LoVo (cell line): ENCODE data around the gene TMEM145.
A peak's percentile ranks its signal among the peaks of the same experiment; 100 is the strongest.

ENCODE experiments used
- DNase-seq: peaks from one replicate; pipeline ENCODE4 v3.0.0-alpha.2; 2016; ENCODE audit warnings: low spot score

Gene TMEM145

DNA sequence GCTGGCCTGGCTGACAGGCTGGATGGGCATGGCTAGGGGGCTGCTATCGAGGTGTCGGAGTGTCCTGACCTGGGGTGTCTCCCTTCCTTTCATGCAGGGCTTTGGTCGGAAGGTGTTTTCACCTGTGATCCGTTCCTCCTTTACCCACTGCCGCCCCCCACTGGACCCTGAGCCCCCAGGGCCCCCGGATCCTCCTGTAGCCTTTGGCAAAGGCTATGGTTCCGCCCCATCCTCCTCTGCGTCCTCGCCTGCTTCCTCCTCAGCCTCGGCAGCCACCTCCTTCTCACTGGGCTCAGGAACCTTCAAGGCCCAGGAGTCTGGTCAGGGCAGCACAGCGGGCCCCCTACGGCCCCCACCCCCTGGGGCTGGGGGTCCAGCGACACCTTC lies 23.0 kb upstream of the TMEM145 start:
- no peak for DNase-seq

DNA sequence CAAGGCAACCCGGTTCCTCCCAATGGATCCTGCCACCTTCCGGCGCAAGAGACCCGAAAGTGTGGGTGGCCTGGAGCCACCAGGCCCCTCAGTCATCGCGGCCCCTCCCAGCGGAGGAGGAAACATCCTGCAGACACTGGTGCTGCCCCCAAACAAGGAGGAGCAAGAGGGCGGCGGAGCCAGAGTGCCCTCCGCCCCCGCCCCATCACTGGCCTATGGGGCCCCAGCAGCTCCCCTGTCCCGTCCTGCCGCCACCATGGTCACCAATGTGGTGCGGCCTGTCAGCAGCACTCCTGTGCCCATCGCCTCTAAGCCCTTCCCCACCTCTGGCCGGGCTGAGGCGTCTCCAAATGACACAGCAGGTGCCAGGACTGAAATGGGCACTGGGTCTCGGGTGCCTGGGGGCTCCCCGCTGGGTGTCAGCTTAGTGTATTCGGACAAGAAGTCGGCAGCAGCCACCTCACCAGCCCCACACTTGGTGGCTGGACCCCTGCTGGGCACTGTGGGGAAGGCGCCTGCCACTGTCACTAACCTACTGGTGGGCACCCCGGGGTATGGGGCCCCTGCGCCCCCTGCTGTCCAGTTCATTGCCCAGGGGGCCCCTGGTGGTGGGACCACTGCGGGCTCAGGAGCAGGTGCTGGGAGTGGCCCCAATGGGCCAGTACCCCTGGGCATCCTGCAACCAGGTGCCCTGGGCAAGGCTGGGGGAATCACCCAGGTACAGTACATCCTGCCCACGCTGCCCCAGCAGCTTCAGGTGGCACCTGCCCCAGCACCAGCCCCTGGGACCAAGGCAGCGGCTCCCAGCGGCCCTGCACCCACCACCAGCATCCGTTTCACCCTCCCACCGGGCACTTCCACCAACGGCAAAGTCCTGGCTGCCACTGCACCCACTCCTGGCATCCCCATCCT lies 22.3 kb upstream of the TMEM145 start:
- DNase-seq, result no peak

DNA sequence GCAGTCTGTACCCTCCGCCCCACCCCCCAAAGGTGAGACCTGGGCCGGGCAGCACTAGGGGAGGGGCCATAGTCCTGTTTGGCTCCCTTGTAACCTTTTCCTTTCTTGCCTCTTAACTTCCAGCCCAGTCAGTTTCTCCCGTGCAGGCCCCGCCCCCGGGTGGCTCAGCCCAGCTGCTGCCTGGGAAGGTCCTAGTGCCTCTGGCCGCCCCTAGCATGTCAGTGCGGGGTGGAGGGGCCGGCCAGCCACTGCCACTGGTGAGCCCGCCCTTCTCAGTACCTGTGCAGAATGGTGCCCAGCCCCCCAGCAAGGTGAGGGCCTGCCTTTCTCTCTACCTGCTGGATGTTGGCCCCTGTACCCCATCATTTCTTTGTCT lies 21.7 kb upstream of the TMEM145 start:
- DNase-seq, result no peak

DNA sequence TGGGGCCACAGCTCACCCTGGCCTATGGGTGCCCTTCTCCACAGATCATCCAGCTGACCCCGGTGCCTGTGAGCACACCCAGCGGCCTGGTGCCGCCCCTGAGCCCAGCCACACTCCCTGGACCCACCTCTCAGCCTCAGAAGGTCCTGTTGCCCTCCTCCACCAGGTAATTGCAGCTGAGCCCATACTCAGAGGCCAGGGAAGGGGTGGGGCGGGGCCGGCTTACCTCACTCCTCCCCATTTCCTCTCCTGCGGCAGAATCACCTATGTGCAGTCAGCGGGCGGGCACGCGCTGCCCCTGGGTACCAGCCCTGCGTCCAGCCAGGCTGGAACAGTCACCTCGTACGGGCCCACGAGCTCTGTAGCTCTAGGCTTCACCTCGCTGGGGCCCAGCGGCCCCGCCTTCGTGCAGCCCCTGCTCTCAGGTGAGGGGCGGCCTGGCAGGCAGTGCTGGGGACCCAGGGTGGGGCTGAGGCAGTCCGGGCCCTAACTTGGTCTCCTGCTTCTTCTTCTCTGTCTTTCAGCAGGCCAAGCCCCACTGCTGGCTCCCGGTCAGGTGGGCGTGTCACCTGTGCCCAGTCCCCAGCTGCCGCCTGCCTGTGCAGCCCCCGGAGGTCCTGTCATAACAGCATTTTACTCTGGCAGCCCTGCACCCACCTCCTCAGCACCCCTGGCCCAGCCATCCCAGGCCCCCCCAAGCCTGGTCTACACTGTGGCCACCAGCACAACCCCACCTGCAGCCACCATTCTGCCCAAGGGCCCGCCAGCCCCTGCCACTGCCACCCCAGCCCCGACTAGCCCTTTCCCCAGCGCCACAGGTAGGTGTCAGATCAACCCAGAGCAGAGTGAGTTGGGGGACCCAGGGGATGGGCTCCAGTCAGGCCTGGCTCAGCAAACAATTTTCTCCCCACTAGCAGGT lies 20.8 kb upstream of the TMEM145 start:
- no peak for DNase-seq

DNA sequence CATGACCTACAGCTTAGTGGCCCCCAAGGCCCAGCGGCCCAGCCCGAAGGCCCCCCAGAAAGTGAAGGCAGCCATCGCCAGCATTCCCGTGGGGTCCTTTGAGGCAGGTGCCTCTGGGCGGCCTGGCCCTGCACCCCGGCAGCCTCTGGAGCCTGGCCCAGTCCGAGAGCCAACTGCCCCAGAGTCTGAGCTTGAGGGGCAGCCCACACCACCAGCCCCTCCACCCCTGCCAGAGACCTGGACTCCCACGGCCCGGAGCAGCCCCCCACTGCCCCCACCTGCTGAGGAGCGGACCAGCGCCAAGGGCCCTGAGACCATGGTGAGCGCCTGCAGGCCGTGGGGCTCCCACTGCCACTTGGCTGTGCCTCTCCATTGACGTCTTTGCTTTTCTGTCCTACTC lies 20.1 kb upstream of the TMEM145 start:
- no peak for DNase-seq

DNA sequence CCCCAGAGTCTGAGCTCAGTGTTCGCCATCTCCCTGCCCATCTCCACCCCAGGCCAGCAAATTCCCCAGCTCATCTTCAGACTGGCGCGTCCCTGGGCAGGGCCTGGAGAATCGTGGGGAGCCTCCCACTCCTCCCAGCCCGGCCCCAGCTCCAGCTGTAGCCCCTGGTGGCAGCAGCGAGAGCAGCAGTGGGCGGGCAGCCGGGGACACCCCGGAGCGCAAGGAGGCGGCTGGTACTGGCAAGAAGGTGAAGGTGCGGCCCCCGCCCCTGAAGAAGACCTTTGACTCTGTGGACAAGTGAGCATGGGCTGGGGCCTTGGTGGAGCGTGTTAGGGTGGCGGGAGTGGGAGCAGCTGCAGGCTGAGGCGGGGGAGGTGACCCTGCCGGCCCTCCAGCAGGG lies 19.6 kb upstream of the TMEM145 start:
- no peak for DNase-seq

DNA sequence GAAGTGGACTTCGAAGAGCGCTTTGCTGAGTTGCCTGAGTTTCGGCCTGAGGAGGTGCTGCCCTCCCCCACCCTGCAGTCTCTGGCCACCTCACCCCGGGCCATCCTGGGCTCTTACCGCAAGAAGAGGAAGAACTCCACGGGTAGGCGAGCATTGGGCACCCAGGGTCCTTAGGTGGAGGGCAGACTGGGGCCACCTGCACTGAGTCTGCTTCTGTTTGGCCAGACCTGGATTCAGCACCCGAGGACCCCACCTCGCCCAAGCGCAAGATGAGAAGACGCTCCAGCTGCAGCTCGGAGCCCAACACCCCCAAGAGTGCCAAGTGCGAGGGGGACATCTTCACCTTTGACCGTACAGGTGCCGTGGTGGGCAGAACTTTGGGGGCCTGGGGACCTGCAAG lies 19.2 kb upstream of the TMEM145 start:
- no peak for DNase-seq

DNA sequence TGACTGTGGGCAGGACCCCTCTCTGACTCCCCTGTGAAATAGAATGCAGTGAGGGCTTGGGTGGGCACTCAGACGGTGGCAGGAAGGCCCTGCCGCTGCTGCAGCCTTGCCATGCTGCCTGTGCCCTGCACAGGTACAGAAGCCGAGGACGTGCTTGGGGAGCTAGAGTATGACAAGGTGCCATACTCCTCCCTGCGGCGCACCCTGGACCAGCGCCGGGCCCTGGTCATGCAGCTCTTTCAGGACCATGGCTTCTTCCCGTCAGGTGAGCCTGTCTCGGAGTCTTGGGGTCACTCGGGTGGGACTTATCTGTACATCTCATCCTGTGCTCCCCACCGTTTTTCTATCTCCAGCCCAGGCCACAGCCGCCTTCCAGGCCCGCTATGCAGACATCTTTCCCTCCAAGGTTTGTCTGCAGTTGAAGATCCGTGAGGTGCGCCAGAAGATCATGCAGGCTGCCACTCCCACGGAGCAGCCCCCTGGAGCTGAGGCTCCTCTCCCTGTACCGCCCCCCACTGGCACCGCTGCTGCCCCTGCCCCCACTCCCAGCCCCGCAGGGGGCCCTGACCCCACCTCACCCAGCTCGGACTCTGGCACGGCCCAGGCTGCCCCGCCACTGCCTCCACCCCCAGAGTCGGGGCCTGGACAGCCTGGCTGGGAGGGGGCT lies 18.5 kb upstream of the TMEM145 start:
- DNase-seq, result no peak

DNA sequence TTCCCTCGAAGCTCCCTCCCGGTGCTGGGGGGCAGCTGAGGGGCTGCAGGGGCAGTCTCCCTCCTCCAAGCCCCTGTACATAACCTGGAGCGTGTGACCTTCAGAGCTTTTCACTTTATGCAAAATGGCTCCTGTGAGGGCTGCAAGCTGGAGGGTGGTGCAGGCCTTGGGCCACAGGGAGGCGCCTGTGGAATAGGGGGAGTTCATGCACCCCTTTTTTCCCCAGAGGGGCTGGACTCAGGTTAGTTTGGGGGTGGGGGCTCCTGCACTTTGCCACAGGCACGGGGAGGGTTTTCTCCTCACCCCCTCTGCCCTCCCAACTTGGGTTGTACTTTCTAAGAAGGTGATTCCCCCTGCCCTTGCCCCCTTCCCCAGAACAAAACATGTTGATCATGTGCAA lies 17.8 kb upstream of the TMEM145 start:
- DNase-seq, result no peak

DNA sequence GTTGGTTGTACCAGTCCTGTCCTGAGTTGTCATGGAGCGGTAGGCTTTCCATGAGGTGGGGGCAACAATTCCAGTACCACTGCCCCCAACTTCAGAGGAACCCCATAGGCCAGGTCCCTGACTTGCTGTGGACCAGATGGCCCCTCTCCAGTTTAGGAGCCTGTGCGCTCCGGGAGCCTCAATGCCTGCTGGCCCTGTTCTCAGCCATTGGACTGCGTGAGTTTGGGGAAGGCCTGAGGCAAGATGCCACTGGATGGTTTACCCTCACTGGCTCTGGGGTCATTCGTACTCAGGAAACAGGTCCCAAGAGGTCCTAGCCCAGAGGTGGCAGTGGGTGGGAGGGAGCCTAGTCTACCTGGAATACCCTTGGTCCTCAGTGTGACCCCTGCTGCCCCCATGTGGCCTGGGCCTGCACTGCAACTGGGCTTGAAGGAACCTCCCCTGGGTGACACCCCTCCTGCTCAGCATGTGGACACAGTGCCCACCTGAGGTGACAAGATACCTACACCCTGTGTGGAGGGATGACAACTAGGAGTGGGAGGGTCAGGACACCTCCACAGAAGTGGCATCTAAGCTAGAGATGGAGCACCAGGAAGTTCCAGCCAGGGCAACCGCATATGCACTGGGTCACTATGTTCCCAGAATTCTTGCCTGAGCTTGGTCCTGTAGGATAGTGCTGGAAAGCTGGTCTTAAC lies 17.1 kb upstream of the TMEM145 start:
- DNase-seq, result peak; percentile 70

DNA sequence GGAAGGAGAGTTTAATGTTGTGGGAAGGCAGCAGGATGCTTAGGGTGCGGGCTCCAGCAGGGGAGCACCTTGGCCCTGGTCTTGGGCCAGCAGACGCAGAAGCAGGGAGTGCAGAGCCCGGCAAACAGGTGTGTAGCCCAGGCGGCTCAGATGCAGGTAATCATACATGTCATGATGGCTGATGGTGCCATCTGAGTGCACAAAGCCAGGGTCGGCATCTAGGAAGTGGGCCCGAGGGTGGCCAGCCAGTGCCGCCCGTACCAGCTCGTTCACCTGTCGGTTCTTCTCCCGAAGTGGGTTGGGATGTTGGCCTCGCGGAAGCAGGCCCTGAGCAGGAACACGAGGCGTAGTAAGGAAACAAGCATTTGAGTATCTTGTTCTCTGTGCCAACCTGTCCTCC lies 16.1 kb upstream of the TMEM145 start:
- no peak for DNase-seq

DNA sequence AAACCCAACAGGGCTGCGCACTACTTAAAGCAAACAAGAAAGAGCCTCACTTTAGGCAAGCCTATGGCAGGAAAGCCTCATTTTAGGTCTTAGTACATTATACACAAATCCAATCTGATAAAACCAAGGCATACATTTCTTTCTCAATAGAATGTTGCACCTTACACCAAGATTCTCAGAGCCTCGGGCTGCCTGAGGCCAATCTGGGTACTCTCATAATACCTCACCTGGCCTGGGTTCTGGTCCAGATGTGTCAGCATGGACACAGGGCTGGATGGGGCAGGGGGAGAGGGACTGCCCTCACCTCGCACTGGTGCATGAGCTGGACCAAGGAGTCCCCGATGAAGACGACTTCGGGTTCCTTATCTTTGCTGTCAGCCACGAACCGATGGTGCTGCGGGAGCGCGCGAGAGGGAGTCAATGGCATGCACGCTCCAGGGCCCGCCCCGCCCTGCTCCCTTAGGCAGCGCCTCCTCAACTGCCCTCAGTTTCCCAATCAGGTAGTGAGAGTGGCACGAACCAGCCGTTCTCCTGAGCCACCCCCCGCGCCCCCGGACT lies 11.4 kb upstream of the TMEM145 start, which contains the start of gene PRR19:
TSS of gene PRR19 (plus strand) at position 487 of the 558 bp plus-strand sequence. CDS start 7,453 bp downstream, outside the sequence.
- DNase-seq, result no peak

DNA sequence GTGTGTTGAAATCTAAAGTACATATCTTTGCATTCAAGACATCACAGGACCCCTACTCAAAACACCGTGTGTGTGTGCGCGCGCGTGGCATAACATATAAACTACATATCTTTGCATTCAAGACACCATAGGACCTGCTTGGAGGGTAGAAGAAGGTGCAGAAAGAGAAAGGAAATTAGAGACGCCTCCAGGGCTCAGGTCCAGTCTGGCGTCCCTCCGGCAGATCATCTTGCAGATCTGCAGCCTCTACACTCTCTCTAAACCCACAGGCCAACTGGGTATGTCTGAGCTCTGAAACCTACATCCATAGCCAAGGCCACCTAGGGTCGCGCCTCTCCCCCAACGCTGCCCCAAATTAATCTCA lies 10.0 kb upstream of the TMEM145 start:
- DNase-seq, result no peak

DNA sequence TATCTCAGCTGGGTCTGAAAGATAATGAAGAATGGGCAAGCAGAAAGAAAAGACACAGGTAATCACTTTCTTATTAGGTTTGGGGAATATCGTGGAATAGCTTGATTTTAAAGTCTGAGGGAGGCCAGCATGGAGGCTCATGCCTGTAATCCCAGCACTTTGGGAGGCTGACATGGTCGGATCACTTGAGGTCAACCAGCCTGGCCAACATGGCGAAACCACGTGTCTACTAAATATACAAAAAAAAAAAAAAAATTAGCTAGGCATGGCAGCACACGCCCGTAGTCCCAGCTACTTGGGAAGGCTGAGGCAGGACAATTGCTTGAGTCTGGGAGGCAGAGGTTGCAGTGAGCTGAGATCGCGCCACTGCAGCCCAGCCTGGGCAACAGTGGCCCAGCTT lies 9.2 kb upstream of the TMEM145 start:
- no peak for DNase-seq

DNA sequence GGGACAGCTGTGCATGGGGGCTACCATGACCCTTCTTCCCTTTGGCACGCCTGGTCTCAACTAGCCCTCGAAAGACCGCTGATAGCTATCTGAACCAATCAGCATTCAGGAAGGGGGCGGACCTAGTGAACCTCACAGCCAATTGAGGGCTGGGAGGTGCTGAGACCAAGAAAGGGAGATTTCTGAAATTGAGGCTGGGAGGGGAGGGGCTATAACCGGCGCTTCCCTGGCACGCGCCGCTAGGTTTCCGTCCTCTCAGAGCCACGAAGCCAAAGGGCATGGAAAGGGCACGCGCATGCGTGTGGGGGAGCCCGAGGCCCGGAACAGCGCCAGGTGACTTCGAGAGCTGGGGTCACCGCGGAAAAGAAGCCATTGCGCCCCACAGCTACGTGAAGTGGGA lies 6.5 kb upstream of the TMEM145 start:
- DNase-seq, result no peak

DNA sequence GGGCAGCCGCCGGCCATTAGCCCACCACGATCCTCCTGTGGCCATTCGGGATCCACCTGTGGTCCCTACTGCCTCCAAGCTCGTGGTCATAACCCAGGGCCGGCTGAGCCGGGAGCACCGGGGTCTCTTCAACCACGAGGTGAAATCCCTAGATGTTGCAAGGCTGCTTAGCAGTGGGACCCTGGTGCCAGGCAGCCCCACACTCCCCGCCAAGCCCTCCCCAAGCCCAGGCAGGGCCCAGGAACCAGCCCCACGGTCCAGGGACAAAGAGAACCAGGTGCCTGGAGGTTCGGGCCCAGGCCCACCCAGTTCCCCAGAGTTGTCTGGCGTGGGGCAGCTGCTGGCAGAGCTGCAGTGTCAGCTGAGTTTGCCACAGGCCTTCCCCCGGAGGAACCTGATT lies 3.4 kb upstream of the TMEM145 start:
- DNase-seq, result no peak

DNA sequence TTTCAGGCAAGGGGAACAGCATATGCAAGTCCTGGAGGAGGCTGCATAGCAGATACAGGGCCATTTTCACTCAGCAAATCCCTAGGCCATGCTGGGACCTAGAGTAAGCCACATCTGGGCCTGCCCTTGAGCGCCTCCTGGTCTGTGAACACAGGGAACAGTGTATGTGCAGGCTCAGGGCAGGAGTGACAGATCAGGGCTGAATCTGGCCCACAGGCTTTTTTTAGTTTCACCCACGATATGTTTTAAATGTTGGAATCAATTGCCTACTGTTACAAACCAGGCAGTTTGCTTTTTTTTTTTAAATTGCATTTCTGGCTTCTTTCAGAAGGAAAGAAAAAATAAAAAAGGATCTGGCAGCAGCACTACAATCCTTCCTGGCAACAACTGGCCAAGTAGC lies 1.5 kb upstream of the TMEM145 start:
- no peak for DNase-seq

DNA sequence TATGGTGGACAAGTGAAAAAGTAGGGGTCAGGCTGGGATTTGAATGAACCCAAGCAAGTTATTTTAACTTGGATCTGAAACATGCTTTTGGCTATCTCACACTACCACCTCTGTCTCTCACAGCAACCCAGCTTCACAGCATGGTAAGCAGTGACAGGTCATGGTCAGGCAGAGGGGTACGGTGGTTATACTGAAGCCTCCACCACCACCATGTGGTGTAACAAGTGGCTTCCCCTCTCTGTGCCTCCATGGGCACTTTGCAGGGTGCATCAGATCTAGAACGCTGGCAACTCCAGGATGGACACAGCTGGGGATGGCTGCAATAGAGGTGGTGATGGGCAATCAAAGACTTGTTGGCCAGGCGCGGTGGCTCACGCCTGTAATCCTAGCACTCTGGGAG lies 739 bp upstream of the TMEM145 start:
- DNase-seq, result no peak

DNA sequence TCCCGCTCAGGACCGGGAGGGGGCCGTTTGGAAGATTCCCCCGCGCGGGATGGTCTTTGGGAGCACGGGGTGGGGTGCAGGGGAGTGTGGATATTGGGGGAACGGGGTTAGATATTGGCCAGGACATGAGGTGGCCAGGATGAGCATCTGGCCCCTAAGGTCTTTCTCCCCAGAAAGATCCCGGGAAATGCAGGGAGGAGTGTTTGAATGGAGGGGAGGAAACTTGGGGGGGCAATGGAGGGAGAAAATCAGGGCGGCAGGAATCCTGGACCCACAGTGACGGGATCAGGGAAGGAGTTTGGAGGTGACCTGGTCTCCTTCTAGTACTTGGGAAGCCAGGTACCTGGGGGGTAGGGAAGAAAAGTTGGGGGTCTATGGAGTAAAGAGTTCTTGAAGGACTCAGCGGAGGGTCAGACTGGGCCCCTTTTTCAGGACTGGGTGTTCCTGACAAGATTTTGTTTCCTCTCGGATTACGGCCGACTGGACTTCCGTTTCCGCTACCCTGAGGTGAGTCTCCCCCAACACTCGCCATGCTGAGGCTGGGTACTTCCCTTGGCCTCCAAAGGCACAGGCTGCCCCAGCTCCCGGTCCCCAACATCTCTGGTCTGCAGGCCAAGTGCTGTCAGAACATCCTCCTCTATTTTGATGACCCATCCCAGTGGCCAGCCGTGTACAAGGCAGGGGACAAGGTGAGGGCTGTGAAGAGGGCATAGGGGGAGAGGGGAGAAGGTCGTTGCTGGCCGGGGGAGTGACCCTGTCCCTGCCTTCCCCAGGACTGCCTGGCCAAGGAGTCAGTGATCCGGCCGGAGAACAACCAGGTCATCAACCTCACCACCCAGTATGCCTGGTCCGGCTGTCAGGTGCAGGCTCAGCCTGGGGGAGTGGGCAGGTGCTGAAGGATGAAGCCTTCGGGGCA lies 989 bp downstream of the TMEM145 start:
- no peak for DNase-seq

DNA sequence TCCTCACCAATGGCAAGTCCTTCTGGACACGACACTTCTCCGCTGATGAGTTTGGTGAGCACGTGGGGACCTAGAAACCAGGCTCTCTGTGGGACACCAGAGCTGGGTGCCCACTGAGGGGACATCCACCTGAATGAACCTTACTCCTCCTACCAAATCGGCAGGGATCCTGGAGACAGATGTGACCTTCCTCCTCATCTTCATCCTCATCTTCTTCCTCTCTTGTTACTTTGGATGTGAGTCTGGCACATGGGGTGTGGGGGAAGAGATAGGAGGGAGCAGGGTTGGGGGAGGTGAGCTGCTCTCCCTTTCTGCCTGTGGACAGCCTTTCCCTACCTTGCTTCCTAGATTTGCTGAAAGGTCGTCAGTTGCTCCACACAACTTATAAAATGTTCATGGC lies 1.9 kb downstream of the TMEM145 start:
- no peak for DNase-seq
